Stimulated activated CD4-positive, alpha-beta T cell treated with anti-CD3 and anti-CD28 coated beads, Interleukin-12 subunit alpha, Interleukin-12 subunit beta, amount 100 ng/mL, for 24 hours (primary cell): ENCODE data around the gene PACRG.

Experiments
- DNase-seq, 2 experiments: peaks; one replicate each; pipeline ENCODE4 v3.0.0-alpha.2; 2020; ENCODE audit warnings: low read depth in 2 of 2

PACRG gene

DNA sequence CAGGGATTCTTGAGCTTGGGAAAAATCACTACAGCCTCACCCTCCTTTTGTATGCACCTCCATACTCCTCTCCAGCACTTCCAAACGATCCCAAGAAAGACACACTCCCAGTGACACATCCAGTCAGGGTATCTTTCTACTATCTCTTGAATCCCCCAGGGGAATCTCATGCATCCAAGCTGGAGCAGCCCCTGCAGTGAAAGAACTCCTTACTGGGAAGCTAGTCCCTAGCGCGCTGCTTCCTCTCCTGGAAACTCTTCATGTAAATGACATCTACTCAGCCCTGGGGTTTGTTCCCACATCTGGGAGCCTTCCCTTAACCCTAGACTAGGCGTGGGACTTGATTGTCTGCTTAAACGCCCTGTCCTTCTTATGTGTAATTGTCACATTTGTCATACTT is 357.7 kb downstream of the PACRG start:
- DNase-seq, result no peak

DNA sequence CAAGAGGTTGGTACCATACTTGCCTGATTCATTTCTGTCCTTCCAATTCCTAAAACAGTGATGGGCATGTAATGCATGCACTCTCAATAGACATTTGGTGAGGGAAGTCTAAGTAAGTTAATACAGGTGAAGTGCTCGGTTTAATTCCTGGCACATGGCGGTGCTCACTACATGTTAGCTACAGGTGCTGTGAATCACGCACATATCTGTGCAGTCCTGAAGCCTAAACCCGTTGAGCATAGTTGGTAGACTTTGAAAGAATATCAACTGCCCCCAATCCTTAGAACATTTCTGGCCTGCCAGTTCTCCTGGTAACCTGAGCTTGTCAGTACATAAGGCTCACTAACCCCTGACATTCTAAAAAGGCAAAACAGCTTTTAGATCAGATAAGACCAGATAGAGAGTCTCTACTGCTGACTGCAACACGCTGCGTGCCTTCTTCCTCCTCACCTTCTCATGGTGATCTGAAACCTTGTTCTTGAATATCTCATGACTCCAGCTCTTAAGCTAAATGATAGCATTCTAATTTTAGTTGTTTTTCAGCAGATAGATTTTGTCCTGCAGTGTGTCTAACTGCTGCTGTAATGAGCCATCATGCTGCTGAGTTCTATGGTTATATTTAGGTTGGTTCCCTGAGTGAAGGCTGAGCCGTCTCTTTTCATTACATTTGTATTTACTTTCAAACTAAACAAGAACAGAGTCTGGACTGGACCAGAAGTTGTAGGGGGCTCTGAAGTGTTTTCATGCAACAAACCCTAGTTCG is 358.3 kb downstream of the PACRG start:
- DNase-seq, result no peak

DNA sequence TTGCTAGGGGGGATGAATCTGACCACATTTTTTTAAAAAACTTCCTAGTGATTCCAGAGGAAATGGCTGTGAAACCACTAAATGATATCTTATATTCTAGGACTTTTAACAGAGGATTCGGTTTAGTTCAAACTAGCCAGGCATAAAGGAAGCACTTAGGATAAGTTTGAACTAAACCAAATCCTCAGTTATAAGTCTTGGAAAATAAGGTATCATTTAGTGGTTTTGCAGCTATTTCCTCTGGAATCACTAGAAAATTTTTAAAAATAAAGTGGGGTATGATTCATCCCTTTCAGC is 358.8 kb downstream of the PACRG start:
- DNase-seq, result no peak

DNA sequence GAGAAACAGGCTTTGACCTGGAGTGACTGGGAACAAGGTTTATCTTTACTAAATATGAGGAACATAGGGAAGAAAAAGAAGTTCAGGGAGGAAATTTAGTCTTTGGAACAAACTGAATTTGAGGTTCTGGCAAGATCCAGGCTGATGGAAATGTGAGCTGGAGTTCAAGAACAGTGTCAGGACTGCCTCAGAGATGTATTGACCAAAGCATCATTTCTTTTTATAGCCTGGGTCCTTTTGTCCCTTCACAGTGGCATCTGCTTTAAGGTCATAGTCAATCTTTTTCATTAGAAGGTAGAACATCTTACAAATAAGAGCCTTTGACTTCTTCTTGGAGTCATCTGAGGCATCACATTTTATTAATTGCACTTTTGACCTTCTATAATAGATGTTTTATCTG is 360.2 kb downstream of the PACRG start:
- DNase-seq, result no peak

DNA sequence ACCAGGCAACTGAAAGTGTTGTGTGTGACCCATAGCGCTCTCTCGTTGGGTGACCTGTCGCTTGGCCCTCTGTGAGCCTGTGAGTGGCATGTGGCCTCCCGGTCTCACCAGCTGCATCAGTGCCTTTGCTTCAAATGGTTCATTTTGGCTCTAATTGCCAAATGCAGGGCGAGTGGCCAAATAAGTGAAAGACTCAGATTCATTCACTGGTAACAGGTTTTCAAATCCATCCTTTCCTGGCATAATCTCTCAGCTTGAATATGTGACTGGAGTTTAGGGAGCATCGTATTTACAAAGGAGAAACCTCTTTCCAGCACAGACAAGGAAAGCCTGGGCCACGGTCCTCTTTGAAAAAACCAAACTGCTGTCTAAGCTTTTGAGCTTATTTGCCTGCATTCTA is 365.1 kb downstream of the PACRG start:
- DNase-seq, result no peak

DNA sequence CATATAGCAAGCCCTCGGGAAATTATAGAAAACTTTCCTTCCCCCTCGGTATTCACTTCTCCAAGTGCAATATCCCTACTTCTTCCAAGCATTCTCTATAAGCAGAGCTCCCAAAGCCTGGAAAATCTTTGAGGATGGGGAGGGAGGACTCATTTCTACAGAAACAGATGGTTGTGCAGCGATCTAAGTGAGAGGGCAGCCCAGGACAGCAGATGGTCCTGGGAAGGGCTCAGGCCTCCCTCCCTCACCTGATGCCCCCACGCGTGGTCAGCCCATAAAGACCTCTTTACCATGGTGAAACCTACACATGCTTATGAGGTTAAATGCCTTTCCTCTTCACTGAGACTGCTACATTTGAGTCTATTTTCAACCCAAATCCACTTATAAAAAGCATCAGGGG is 367.1 kb downstream of the PACRG start:
- no peak for DNase-seq

DNA sequence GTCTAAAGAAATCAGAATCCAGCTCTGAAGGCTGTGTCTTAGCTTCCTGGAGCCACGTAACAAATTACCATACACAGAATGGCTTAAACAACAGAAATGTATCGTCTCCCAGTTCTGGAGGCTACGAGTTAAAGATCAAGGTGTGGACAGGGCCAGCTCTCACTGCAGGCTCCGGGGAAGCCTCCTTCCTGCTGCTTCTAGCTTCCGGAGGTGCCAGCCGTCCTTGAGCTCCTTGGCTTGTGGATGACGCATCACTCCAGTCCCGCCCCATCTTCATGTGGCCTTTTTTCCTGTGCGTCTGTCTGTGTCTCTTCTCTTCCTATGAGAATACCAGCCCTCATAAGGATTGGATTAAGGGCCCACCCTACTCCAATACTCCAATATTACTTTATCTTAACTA is 367.6 kb downstream of the PACRG start:
- no peak for DNase-seq

DNA sequence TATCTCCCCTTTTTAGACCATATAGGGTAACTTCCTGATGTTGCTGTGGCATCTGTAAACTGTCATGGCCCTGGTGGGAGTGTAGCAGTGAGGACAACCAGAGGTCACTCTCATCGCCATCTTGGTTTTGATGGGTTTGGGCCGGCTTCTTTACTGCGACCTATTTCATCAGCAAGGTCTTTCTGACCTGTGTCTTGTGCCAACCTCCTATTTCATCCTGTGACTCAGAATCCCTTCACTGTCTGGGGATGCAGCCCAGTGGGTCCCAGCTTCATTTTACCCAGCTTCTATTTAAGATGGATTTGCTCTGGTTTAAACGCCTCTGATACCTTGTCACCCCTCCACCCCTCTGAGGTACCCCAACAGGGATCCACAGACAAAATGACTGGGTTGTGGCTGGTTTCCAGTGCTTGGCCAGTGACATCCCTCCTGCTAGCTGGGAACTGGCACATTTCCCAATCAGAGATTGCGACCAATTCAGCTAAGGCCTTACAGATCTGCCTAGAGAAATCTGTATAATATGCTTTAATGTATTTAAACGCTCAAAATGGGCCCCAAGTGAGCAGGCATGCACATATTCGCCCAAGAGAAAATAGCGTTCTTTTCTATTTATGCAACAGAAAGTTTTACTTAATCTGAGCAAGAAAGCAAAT is 371.2 kb downstream of the PACRG start:
- no peak for DNase-seq

DNA sequence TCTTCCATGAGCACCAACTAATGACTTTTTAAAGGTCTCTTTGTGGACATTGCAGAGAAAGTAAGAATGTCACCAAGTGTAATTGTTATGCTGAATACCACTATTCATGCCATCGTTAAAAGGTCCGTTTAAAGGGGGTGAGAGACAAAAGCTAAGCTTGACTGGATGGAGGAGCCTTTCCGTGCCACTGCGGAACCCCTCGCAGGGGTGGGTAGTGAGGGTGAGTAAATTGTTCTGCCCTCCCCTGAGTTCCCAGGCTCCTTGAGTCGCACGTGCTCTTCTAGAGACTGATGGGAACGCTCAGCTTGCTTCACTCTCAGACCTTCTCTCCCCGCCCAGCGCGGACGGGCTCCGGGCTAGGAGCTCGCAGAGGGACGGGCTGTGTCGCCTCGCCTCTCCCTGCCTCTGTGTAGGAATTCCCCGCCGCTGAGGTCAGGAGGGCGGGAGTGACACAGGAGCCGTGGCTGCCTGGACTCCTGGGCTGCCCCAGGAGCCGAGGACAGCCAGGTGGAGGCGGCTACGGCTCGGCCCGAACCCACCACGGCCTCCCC is 371.9 kb downstream of the PACRG start:
- no peak for DNase-seq

DNA sequence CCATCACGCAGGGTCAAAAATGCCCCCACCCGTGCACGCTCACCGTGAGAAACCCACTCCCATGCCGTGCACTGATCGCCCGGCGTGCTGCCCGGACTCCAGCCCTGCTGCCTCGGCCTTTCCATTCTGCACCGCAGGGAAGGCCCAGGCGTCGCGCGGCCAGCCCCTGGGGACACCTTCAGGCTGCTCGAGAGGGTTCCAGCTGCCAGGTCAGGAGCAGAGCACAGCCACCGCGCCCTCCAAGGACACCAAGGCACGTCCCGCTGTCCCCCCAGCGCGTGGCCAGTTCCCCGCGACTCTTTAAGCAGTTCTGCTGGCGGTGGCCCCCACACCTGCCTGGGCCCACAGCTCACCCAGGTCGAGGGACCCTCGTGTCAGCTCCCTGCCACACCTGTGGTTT is 372.5 kb downstream of the PACRG start:
- DNase-seq, result no peak

DNA sequence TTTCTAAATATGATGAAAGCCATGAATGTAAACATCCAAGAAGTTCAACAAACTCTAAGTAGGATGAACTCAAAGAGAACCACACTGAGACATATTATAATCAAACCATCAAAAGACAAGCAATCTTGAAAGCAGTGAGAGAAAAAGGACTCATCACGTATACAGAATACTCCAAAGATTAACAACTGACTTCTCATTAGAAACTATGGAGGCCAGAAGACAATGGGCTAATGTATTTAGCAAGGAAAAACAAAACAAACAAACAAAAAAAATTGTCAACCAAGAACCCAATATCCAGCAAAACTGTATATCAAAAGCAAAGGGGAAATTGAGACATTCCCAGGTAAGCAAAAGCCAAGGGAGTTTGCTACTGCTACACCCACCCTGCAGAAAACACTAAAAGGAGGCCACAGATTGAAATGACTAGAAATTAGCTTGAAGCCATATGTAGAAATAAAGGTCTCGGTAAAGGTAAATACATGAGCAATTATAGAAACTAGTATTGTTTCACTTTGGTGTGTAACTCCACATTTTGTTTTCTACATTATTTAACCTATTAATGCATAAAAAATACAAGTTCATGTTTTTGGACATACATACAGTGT is 385.7 kb downstream of the PACRG start:
- no peak for DNase-seq

DNA sequence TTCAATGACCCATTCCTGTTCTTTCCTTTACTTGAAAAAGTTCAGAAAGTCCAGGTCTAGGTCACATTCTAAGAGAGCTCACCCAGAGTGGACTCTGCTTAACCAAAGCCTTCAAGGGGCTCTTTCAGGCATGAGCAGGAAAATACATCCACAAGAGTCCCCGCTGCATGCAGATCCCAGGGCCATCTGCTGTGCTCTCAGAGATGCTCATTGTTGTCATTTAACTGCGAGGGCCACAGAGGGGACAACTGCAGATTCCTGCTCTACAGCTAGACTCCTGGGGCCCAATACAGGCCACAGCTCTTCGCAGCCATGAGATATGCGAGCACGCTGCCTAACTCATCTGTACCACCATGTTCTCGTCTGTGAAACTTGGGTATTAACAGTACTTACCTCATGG is 391.2 kb downstream of the PACRG start:
- no peak for DNase-seq

DNA sequence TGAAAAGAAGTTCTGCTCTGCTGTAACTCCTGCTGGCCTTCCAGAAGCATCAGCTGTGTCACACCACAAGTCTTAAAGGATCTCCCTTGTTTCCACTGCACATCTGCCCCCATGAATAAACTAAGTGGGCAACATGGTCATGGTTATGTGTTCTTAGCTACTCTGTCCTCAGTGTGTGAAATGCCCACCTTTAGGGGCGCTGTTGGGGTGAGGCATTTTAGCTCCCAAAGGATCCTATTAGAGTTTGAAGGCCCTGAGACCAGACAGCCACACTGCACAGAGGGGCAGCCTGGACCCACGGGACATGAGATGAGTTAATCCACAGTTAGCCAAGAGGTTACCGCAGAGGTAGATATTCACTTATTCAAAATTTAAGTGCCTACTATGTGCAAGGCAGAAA is 392.4 kb downstream of the PACRG start:
- no peak for DNase-seq

DNA sequence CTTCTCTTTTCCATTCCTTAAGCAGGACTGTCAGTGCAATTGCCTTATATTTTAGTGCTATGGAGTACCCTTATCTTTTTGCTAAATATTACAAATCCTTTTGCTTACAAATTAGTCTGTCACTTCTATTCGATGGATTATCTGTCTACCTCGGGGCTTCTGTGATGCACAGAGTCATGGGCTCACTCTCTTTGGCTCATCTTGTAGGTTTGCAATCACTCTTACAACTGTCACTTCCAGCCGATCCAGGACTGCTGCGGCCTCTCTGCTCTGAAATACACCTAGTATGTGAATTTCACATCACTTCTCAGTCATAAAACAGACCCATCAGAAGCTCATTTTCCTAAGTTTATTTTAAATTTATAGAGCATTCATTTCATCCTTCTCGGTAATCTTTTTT is 393.5 kb downstream of the PACRG start:
- DNase-seq, result no peak

DNA sequence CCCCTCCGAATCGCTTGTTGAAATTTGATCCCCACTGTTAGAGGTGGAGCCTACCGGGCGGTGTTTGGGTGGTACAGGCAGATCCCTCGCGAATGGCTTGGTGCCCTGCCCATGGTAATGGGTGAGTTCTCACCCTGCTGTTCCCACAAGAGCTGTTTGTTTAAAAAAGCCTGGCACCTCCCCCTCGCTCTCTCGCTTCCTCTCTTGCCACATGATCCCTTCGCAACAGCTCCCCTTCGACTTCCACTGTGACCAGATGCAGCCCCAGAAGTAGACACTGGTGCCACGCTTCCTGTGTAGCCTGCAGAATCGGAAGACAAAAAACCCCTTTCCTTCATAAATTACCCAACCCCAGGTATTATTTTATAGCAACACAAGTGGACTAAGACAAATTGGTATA is 394.6 kb downstream of the PACRG start:
- DNase-seq, result no peak

DNA sequence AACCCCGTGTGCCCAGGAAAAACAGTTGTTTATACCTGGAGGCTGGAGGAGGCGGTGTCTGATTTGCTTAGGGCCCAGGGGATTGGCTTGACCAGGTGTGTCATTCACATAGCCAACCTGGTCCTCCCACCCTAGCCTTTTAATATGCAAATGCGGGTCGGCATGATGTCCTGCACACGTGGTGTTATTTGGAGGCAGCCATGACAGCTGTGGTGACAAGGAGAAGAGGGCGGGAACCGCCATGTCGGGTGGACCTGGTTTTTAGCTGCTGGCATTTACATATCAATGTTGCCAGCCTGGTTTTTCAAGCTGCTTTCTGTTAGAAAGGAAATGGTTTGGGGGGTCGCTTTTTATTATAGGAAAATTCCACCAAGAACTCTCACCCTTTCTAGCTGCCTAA is 395.3 kb downstream of the PACRG start:
- no peak for DNase-seq

DNA sequence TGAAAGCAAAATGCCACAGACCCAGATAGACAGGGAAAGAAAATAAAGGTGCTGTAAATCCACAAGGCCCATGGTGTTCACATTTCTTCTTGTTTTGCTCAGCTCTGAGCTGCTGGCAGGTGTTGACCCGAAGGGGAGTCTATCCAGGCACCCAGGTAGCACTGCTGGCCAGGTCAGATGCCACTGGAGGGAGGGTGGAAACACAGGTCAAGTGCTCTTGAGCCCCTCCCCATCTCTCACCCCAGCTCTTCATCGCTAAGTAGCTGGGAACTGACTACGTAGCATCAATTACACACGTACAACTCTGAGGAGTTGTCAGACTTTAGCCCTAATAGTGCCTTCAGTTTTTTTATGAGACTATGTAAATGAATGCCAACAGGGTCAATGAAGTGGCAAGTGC is 399.0 kb downstream of the PACRG start:
- DNase-seq, result no peak

DNA sequence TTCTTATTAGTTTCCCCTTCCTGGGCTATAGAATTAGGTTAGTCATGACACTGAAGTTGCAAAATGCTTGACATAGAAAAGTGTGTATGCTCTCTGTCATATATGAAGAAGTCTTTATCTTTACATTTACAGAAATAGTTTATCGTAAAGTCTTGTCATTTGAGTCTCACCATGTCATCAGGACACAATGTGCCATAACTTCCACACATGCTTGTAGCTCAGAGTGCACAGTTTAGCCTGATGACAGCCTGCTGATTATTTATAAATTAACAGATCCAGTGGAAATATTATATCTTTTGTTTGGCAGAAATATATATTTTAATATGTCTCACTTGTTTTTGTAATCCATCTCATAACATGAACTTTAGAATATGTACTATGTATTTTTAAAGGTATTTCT is 399.8 kb downstream of the PACRG start:
- DNase-seq, result no peak

DNA sequence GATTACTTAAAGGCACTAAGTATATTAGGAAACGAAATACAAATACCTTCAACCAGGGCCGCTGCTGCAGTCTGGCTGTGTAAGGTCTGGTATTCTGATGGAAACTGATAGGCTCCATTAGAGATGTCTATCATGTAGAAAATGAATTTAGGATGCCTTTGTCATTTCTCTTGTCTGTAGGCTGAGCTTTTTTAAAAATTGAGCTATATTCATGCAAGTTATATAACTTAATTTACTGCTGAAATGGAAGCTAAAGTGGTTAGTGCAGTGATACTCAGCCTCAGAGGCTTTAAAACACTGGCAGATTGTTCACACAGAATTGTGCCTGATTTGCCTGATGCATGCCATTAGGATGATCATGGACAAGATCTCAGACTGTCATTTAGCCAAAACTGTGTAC is 400.6 kb downstream of the PACRG start:
- DNase-seq, result no peak

DNA sequence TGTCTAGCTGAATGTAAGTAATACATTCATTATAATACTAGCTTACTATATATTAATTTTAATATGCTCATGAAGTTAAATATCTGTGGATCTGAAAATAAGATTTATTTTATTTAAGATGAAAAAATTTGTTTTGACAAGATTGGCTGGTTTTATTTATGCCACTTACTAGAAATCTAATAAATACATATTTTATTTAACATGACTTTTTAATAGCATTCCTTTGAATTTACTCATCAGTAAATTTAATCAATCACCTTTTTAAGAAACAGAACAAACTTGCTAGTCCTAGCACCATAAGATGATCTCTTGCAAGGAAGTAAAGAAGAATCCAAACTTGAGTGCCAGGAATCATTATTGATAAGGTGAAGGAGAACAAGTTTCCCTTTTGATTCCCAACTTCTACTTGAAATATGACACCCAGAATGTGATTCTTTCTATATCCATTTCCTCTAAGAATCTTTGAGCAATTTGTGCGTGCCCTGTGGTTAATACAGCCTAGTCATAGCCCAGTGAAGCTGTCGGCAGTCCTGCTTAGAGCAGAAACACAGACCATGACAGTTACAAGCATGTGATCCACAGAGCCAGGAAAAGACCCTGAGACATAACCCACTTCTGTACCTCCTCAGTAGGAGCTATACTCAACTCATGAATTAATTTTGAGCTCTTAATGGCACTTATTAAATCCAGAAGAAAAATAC is 404.4 kb downstream of the PACRG start:
- no peak for DNase-seq

DNA sequence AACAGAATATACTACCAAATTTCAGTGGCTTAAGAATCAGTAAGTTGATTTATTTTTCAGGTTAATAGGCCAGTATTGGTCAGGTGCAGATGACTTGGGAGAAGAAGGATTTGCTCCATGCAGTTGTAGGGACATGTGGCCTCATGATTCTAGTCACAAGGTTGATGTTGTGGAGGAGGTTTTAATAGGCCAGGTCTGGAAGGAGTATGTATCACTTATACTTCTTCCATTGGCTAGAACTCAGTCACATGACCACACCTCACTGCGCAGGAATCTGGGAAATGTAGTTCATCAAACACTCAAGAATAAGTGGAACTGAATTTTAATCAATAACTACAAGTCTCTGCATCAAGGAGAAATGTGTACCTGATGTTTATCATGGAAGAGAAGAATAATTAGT is 405.2 kb downstream of the PACRG start:
- DNase-seq, result no peak

DNA sequence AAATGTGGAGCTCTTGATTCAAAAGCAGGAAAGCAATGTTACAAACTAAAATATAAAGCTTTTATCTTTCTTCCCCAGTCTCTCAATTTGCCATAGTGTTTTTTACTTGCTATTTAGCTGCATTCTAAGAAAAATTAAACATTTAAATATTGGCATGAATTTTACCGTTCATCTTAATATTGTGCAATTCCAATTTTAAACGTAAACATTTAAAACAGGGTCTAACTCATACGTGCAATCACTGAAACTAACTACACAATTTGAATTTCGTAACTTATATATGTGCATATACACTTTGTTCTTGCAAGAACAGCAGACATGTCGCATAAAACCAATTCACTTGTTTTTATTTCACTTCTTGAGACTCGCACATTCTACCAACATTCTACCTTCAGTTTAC is 405.9 kb downstream of the PACRG start:
- DNase-seq, result no peak
